ENCODE measurements around the gene CDH5. TPM values are rescaled to one million over a fixed set of nuclear protein-coding genes. Genes with fewer than 3 reads are reported as not detected.

The CDH5 gene
- total and polyA plus RNA-seq, 9 donors = 6.0 to 36.8 (median 13.4) TPM

DNA sequence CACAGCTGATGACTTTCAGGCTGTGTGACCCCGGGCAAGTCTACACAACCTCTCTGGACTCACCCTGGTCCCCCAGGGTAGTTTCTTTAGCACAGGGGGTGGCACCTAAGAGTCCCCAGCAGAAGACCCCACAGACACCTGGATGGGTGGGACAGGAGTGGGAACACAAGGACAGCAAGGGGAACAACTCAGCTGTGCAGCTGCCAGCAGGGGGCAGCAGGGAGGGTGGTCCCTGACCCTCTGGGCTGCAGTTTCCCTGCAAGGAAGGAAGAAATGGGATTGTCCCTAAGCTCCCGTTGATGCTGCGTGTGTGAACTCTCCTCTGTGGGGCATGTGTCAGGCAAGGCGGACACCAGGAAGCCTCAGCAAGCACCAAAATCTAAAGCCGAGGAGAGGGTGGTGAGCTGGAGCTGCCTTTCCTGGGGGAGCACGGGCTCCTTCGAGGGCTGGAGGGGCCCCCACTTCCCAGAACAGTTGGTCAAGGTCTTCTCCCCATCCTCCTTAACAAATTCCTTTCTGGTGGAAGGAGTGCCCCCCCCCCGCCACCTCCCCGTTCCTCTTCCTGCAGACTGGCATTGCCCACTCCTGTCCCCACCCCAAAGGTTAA is 24.1 kb upstream of the CDH5 start:
- H3K4me1 ChIP-seq (ENCODE audit: insufficient read depth) = no peaks in the 10 kb centered on the region
- WGBS, 3 donors = 59 to 70% (median 68%) methylated on average over 9 of the region's 9 CpGs

DNA sequence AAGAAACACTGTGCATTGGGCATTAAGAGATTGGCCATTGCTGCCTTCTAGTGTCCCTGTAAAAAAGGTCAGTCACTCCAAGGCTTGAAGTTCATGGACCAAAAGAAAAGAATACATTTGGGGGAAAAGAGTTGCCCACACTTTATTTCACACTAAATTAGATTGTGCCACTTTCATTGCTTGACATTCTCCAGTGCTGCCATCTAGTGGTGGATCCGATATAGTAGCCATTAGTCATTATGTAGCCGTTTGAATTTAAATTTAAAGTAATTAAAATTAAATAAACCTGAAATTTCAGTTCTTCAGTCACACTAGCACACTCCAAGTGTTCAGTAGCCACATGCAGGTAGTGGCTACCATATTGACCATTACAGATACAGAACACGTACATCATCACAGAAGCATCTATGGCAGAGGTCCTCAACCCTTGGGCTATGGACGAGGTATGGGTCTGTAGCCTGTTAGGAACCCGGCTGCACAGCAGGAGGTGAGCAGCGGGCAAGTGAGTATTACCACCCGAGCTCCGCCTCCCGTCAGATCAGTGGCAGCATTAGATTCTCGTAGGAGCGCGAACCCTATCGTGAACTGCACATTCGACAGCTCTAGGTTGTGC is 21.9 kb upstream of the CDH5 start:
- TF ChIP-seq EP300 (IDR thresholded peaks at IDR 0.05) = no peak
- TF ChIP-seq POLR2A (IDR thresholded peaks at IDR 0.05) = no peak
- TF ChIP-seq, protein P1, sequence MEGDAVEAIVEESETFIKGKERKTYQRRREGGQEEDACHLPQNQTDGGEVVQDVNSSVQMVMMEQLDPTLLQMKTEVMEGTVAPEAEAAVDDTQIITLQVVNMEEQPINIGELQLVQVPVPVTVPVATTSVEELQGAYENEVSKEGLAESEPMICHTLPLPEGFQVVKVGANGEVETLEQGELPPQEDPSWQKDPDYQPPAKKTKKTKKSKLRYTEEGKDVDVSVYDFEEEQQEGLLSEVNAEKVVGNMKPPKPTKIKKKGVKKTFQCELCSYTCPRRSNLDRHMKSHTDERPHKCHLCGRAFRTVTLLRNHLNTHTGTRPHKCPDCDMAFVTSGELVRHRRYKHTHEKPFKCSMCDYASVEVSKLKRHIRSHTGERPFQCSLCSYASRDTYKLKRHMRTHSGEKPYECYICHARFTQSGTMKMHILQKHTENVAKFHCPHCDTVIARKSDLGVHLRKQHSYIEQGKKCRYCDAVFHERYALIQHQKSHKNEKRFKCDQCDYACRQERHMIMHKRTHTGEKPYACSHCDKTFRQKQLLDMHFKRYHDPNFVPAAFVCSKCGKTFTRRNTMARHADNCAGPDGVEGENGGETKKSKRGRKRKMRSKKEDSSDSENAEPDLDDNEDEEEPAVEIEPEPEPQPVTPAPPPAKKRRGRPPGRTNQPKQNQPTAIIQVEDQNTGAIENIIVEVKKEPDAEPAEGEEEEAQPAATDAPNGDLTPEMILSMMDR (IDR thresholded peaks at IDR 0.05) = peak; percentile 35 to 84 (median 48)
- WGBS, 3 donors = 60 to 71% (median 69%) methylated on average over 14 of the region's 14 CpGs
- DNase-seq = no peak
- Histone ChIP-seq H3K4me3 (no peak overlapping the region), H3K36me3 (no peaks in the 10 kb centered on the region), H3K27ac (no peak overlapping the region), H3K4me1 (ENCODE audit: insufficient read depth) (no peaks in the 10 kb centered on the region), H3K27me3 (no peaks in the 10 kb centered on the region), H3K9me3 (no peaks in the 10 kb centered on the region)
- intact Hi-C loops (cut with DNase I) = no loop called here

More for the DNA sequence above, 24.1 kb upstream of the CDH5 start:
- Histone ChIP-seq H3K9me3 (no peaks in the 10 kb centered on the region), H3K27ac (no peak overlapping the region), H3K36me3 (no peaks in the 10 kb centered on the region), H3K4me3 (no peak overlapping the region), H3K27me3 (no peaks in the 10 kb centered on the region)
- intact Hi-C loops (cut with DNase I) = no loop called here
- TF ChIP-seq, protein P1 (IDR thresholded peaks at IDR 0.05) = no peak
- TF ChIP-seq EP300 (IDR thresholded peaks at IDR 0.05) (no peak), POLR2A (IDR thresholded peaks at IDR 0.05) (no peak)
- DNase-seq = peak in 2 of 5 donors; percentile 13 to 38

DNA sequence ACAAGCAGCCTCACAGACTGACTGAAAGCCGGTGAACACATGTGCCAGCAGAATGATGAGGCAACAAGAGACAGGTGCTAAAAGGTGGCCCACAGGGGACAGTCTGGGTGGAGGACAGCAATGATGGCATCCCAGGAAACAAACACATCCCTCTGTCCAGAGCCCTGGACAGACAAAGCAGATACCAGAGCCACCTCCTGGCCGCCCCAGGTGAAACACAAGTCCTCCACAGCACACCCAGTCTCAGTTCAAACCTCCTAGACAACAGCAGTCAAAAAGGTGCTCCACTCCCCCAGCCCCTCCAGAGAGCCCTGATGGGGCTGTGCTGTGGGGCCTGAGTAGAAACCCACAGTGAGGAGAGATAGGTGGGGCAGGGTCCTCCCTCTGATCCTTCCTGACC is 20.3 kb upstream of the CDH5 start:
- Histone ChIP-seq H3K4me1 (ENCODE audit: insufficient read depth) (no peaks in the 10 kb centered on the region), H3K27ac (no peak overlapping the region), H3K27me3 (no peaks in the 10 kb centered on the region), H3K9me3 (no peaks in the 10 kb centered on the region), H3K4me3 (no peak overlapping the region), H3K36me3 (no peaks in the 10 kb centered on the region)
- no peak for DNase-seq
- intact Hi-C loops (cut with DNase I) = no loop called here
- TF ChIP-seq EP300 (IDR thresholded peaks at IDR 0.05) (no peak), POLR2A (IDR thresholded peaks at IDR 0.05) (no peak)
- TF ChIP-seq, protein P1 (IDR thresholded peaks at IDR 0.05) = no peak
- 88 to 93% (median 93%) methylated on average over 2 of the region's 2 CpGs for WGBS, 3 donors

DNA sequence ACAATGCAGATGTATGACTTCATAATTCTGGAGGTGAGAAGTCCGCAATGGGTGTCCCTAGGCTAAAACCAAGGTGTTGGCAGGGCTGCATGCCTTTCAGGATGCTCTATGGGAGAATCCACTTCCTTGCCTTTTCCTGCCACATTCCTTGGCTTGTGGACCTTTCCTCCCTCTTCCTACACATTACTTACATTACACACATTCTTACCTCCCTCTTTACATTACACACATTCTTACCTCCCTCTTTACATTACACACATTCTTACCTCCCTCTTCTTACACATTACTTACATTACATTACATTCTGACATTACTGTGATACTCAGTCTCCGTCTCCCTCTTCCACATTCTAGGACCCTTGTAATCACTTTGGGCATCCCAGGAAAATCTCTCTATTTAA is 14.2 kb upstream of the CDH5 start:
- TF ChIP-seq EP300 (IDR thresholded peaks at IDR 0.05) = no peak
- TF ChIP-seq POLR2A (IDR thresholded peaks at IDR 0.05) = no peak
- TF ChIP-seq, protein P1 (IDR thresholded peaks at IDR 0.05) = no peak
- DNase-seq = no peak
- WGBS, 3 donors = 88 to 94% (median 90%) methylated on average over 2 of the region's 2 CpGs
- H3K27ac ChIP-seq = no peak overlapping the region
- no peaks in the 10 kb centered on the region for H3K36me3 ChIP-seq
- no peaks in the 10 kb centered on the region for H3K9me3 ChIP-seq
- H3K4me3 ChIP-seq = no peak overlapping the region
- no peaks in the 10 kb centered on the region for H3K27me3 ChIP-seq
- no peaks in the 10 kb centered on the region for H3K4me1 ChIP-seq (ENCODE audit: insufficient read depth)
- intact Hi-C loops (cut with DNase I) = no loop called here
